Osteoblast (primary cell): ENCODE measurements around the gene IGFBP2. TPM values are rescaled to one million over a fixed set of nuclear protein-coding genes. Genes with fewer than 3 reads are reported as not detected.

Experiments
- DNase-seq: peaks from one replicate; pipeline ENCODE4 v3.0.0; 2011; ENCODE audit warnings: low spot score, mixed read lengths; ENCODE audit not compliant: insufficient read length; ENCODE audit errors: missing footprints
- H2AFZ ChIP-seq: 2 replicates; pipeline ENCODE4 v1.6.0; 2011; ENCODE audit warnings: mild to moderate bottlenecking, low read length
- H3K27ac ChIP-seq: 2 replicates; pipeline ENCODE4 v1.5.1; 2011; ENCODE audit warnings: mild to moderate bottlenecking, low read depth, low read length, moderate library complexity
- H3K27me3 ChIP-seq: 2 replicates; pipeline ENCODE4 v1.6.0; 2012; ENCODE audit warnings: mild to moderate bottlenecking, control low read depth, inconsistent platforms, low read length, moderate library complexity; ENCODE audit not compliant: insufficient read depth
- H3K36me3 ChIP-seq: 2 replicates; pipeline ENCODE4 v1.5.1; 2011; ENCODE audit warnings: mild to moderate bottlenecking, low read length, control low read depth, moderate library complexity; ENCODE audit not compliant: insufficient read depth
- H3K4me1 ChIP-seq: 2 replicates; pipeline ENCODE4 v1.5.1; 2011; ENCODE audit warnings: mild to moderate bottlenecking, low read length, control low read depth, moderate library complexity; ENCODE audit not compliant: insufficient read depth
- H3K4me2 ChIP-seq: 2 replicates; pipeline ENCODE4 v1.6.0; 2011; ENCODE audit warnings: mild to moderate bottlenecking, low read length; ENCODE audit not compliant: insufficient read depth
- H3K4me3 ChIP-seq: fragments of 200-600 bp; sonication (generic); 3 replicates; pipeline ENCODE4 v1.5.1; 2012; ENCODE audit warnings: mild to moderate bottlenecking, low read length, inconsistent platforms; ENCODE audit not compliant: insufficient read depth
- H3K79me2 ChIP-seq: 2 replicates; pipeline ENCODE4 v1.6.0; 2012; ENCODE audit warnings: mild to moderate bottlenecking, low read length, control low read depth, inconsistent platforms; ENCODE audit not compliant: insufficient read depth
- H3K9me3 ChIP-seq: 2 replicates; pipeline ENCODE4 v1.5.1; 2011; ENCODE audit warnings: low read depth, low read length, control low read depth
- H4K20me1 ChIP-seq: 2 replicates; pipeline ENCODE4 v1.6.0; 2012; ENCODE audit warnings: mild to moderate bottlenecking, low read length, control low read depth; ENCODE audit not compliant: insufficient read depth
- CTCF ChIP-seq: IDR thresholded peaks from 2 replicates; pipeline ENCODE4 v1.5.1; 2011; ENCODE audit warnings: mild to moderate bottlenecking, low read depth, low read length, moderate library complexity; ENCODE audit errors: extremely low read depth
- total RNA-seq: library from RNA; depleted of rRNA; stranded (reverse); fragments of >200 nt; gene quantifications from 2 replicates; pipeline ENCODE4 v1.2.3, GENCODE V29; 2012

Gene IGFBP2
- total RNA-seq, 1 donor, result 11.2 TPM

- Histone ChIP-seq H2AFZ (no peak overlapping the region), H4K20me1 (no peaks in the 10 kb centered on the region), H3K27me3 (peaks cover 24% of the 10 kb centered on the region), H3K27ac (no peak overlapping the region), H3K79me2 (no peaks in the 10 kb centered on the region), H3K9me3 (no peaks in the 10 kb centered on the region), H3K4me3 (no peak overlapping the region), H3K36me3 (no peaks in the 10 kb centered on the region), H3K4me1 (peaks cover 7% of the 10 kb centered on the region), H3K4me2 (no peak overlapping the region)
- peak; percentile 4 for DNase-seq
- TF ChIP-seq CTCF, result no peak
Observed at GRCh38 chr2:216601632-216602409, 31.4 kb upstream of the IGFBP2 start.

- Histone ChIP-seq H3K4me1 (no peaks in the 10 kb centered on the region), H3K79me2 (no peaks in the 10 kb centered on the region), H2AFZ (no peak overlapping the region), H3K4me2 (no peak overlapping the region), H3K27me3 (peaks cover 38% of the 10 kb centered on the region), H3K4me3 (no peak overlapping the region), H3K36me3 (no peaks in the 10 kb centered on the region), H3K27ac (no peak overlapping the region), H4K20me1 (no peaks in the 10 kb centered on the region), H3K9me3 (no peaks in the 10 kb centered on the region)
- TF ChIP-seq CTCF, result no peak
- DNase-seq, result peak; percentile 15
Observed at GRCh38 chr2:216603010-216603883, 30.0 kb upstream of the IGFBP2 start.

- H3K4me3 ChIP-seq, result no peak overlapping the region
- H3K4me1 ChIP-seq, result no peaks in the 10 kb centered on the region
- no peaks in the 10 kb centered on the region for H3K36me3 ChIP-seq
- no peaks in the 10 kb centered on the region for H3K79me2 ChIP-seq
- TF ChIP-seq CTCF, result no peak
- no peaks in the 10 kb centered on the region for H3K9me3 ChIP-seq
- no peaks in the 10 kb centered on the region for H4K20me1 ChIP-seq
- peak; percentile 9 for DNase-seq
- peaks cover 40% of the 10 kb centered on the region for H3K27me3 ChIP-seq
- H2AFZ ChIP-seq, result no peak overlapping the region
- H3K27ac ChIP-seq, result no peak overlapping the region
- no peak overlapping the region for H3K4me2 ChIP-seq
Observed at GRCh38 chr2:216603884-216604245, 29.4 kb upstream of the IGFBP2 start.

- DNase-seq, result peak; percentile 18
- Histone ChIP-seq H4K20me1 (no peaks in the 10 kb centered on the region), H3K27me3 (peaks cover 40% of the 10 kb centered on the region), H3K4me2 (no peak overlapping the region), H2AFZ (no peak overlapping the region), H3K79me2 (no peaks in the 10 kb centered on the region), H3K36me3 (no peaks in the 10 kb centered on the region), H3K9me3 (no peaks in the 10 kb centered on the region), H3K27ac (no peak overlapping the region), H3K4me1 (no peaks in the 10 kb centered on the region), H3K4me3 (no peak overlapping the region)
- TF ChIP-seq CTCF, result no peak
Observed at GRCh38 chr2:216604458-216604857, 28.8 kb upstream of the IGFBP2 start.
